NCI-H2171 treated with DMSO at 0.1 percent for 48 hours (cell line): Measurements from ENCODE around the gene CLK2.
"Not testable (repeated sequence)": the region's sequence is repeated elsewhere in the genome, so short reads cannot be mapped to it uniquely, and the experiment has no call there.

Source experiments
- DNase-seq: peaks from one replicate; lab custom pipeline; 2025; lab: John Stamatoyannopoulos, UW

CLK2 gene

DNA sequence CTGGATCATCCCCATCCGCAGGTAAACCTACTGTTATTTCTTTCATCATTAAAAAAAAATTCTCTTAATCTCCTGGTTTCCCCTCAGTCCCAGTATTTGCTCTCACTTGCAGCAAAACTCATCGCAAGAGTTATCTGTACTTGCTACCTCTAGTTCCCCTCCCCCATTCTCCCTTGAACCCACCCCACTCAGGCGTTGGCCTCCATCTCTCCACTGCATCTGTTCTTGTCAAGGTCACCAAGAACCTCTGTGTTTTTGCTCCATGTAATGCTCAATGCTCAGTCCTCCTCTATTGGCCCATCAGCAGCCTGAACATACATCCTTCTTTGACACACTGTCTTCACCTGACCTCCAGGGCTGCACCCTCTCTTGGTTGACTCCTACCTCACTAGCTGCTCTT, 23.4 kb upstream of the CLK2 start:
- DNase-seq, result no peak

- DNase-seq, result no peak
Observed at GRCh38 chr1:155295942-155296267, 22.6 kb upstream of the CLK2 start.

DNA sequence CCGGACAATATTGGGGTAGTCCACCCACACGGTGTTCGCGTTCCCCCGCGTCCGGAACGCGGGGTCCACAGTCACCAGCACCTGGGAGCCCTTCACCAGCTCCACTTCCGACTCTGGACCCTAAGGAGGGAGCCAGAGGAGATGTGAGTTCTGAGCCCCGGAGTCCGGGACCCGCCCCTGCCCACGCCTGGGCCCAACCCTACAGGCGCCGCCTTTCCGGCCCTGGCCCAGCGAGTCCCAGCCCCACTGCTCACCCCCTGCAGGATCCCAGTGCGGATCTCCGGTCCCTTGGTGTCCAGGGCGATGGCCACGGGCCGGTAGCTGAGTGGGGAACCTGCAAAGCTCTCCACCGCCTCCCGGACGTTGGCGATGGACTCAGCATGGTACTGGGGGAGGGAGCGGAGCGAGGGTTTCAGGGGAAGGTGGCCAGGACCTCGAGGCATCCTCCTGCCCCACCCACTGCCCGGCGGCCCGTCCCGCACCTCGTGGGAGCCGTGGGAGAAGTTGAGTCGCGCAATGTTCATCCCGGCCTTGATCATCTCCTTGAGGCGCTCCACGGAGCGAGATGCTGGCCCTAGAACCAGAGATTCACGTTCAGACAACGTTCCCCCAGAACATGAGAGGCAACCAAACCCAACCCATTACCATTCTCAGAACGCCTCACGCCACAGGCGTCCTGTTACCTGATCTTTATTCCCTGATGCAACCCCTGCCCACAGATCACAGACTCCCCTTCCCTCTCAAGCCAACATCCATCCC, 22.1 kb upstream of the CLK2 start:
- no peak for DNase-seq

DNA sequence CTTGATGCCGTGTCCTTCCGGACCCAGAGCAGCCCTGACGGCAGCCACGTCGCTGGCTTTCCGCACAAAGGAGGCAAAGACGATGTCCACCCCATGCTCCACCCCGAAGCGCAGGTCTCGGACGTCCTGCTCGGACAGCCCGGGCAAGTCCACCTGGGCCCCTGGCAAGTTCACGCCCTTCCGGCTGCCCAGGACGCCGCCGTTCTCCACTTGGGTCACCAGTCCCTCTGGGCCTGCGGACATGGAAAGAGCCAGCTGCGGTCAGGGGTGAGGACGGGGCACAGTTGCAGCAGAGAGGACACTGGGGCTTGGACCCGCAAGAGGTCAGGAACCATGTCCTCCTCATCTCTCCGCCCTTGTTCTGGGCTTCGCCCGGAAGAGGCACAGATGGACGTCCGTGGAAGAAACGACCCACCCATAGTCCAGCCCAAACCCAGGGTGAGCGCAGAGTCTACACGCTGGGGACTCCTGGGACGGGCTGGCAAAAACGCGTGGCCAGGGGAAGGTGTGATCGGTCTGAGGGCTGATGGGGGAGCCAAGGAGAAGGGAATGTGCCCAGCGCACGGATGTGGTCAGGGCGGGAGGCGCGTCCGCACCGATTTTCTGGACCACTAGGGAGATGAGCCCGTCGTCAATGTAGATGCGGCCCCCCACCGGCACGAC, 21.3 kb upstream of the CLK2 start:
- no peak for DNase-seq

DNA sequence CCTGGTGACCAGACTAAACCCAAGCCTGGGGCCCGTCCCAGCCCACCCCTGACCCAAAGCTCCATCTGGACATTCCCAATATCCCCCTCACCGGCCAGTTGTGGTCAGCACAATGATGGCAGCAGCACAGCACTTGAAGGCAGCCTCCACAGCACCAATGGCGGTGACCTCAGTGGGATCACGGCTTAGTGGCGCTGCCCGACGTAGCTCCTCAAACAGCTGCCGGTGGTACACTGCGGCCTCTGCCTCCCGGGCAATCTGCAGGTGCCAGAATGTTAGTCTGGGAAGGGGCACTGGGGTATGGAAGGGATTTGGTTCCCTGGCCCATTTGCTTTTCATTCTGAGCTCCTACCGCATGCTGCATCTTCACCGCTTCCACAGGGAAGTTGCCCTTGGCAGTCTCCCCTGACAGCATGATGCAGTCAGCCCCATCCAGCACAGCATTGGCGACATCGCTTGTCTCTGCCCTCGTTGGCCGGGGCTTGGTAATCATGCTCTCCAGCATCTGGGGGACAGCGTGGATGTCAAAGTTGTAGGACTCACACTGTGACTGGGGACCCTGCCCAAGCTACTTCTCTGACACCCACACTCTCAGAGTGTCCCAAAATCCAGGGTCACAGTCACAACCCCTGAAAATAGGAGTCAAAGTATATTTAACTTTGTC, 19.9 kb upstream of the CLK2 start:
- no peak for DNase-seq

- DNase-seq, result not testable (repeated sequence)
Observed at GRCh38 chr1:155291006-155291405, 17.7 kb upstream of the CLK2 start.

- no peak for DNase-seq
Observed at GRCh38 chr1:155287987-155288543, 14.8 kb upstream of the CLK2 start.

GRCh38 chr1:155286544-155286943, 13.2 kb upstream of the CLK2 start:
- DNase-seq, result no peak

- no peak for DNase-seq
Observed at GRCh38 chr1:155285631-155286044, 12.3 kb upstream of the CLK2 start.

- DNase-seq, result no peak
Observed at GRCh38 chr1:155285063-155285462, 11.8 kb upstream of the CLK2 start.

- DNase-seq, result no peak
Observed at GRCh38 chr1:155284476-155284875, 11.2 kb upstream of the CLK2 start.

DNA sequence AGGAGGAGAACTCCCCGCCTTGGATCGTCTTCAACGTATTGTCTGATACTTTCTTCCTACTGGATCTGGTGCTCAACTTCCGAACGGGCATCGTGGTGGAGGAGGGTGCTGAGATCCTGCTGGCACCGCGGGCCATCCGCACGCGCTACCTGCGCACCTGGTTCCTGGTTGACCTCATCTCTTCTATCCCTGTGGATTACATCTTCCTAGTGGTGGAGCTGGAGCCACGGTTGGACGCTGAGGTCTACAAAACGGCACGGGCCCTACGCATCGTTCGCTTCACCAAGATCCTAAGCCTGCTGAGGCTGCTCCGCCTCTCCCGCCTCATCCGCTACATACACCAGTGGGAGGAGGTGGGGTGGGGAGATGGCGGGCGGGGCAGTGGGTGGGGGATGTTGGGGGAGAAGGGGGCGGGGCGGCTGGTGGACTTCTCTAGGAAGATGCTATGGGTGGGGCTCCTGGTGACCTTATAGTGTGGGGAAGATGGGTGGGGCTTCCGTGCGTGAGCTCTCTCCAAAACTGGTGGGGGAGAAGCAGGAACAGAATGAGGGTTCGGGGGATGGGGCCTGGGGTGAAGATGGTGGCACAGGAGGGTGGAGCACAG, 9.3 kb upstream of the CLK2 start:
- no peak for DNase-seq

GRCh38 chr1:155279268-155279667, 6.0 kb upstream of the CLK2 start:
- no peak for DNase-seq

- no peak for DNase-seq
Observed at GRCh38 chr1:155278689-155279160, 5.4 kb upstream of the CLK2 start.

GRCh38 chr1:155277902-155278688, 4.8 kb upstream of the CLK2 start:
- DNase-seq, result peak; percentile 85

DNA sequence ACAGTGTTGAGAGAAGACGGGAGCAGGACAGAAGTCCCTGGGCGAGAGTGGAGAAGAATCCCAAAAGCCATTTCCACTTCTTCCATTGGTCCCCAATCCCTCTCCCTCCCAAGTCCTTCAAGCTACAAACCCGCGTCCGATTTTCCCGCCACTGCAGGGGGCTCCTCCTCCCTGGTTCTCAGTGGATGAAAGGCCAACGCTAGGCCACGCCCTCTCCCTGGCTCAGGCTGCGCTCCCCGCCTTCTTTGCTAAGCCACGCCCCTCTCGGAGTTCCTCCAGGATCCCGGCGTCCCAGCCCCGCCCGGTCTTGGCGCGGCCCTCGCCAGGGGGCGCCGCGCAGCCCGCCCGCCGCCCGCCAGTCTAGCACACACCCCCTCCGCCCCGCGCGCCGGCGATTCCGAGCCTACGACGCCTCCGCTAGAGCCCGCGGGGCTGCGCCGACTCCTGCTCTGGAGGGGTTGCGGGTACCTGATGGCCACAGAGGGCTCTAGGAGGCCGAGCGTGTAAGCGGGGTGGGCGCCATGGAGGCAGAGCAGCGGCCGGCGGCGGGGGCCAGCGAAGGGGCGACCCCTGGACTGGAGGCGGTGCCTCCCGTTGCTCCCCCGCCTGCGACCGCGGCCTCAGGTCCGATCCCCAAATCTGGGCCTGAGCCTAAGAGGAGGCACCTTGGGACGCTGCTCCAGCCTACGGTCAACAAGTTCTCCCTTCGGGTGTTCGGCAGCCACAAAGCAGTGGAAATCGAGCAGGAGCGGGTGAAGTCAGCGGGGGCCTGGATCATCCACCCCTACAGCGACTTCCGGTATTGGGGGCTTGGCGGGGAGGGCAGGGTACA, 4.0 kb upstream of the CLK2 start, which contains the start of gene HCN3:
TSS of gene HCN3 (plus strand) at position 394 of the 832 bp plus-strand sequence. CDS start at position 522, 128 bp downstream.
- DNase-seq, result peak; percentile 98

- peak; percentile 77 for DNase-seq
Observed at GRCh38 chr1:155272466-155273342, 600 bp downstream of the CLK2 start.

DNA sequence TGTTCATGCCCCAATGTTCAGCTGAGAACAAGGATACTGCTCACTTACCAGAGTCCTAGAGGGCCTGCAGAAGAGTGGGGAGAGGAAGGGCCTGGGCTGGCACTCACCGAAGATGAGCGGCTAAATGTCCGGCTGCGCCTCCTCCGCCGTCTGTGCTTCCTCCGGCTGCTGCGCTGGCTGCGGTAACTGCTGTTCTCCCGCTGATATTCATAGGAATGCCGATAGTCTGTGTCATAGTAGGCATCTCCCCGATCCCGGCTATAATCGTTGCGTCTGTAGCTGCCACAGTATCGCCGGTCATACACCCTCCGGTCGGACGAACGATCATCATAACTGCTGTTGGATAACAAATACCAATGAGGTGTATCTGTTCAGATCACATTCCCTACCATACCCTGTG, 3.9 kb downstream of the CLK2 start:
- no peak for DNase-seq

DNA sequence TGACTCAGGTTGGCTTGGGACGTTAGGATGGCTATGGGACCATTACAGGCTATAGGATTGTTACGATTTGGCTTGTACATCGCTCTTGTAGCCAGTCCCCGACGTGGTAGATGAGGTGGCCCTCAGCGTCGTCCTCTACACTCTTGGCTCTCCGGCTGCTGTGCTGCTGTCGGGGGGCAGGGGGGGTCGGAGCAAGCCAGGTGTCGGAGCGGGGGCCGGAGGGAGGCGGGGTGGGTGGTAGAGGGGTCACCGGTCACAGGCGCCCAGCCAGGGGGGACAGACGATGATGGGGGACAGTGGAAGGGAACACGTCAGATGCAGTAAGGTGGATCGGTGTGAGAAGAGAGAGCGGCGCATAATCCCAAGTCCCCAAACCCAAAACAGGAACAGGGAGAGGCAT, 4.7 kb downstream of the CLK2 start:
- DNase-seq, result no peak

- DNase-seq, result no peak
Observed at GRCh38 chr1:155267373-155267772, 5.9 kb downstream of the CLK2 start.
